HG03060 (cell line): ENCODE measurements around the gene GABRR1.
"Not testable (repeated sequence)": the region's sequence is repeated elsewhere in the genome, so short reads cannot be mapped to it uniquely, and the experiment has no call there.

Experiments
- ATAC-seq: cut with Tn5 transposase; IDR thresholded peaks from one replicate; pipeline ENCODE4 v1.9.1; 2021; ENCODE audit warnings: low read depth, moderate number of reproducible peaks; ENCODE audit not compliant: unreplicated experiment

The GABRR1 gene

DNA sequence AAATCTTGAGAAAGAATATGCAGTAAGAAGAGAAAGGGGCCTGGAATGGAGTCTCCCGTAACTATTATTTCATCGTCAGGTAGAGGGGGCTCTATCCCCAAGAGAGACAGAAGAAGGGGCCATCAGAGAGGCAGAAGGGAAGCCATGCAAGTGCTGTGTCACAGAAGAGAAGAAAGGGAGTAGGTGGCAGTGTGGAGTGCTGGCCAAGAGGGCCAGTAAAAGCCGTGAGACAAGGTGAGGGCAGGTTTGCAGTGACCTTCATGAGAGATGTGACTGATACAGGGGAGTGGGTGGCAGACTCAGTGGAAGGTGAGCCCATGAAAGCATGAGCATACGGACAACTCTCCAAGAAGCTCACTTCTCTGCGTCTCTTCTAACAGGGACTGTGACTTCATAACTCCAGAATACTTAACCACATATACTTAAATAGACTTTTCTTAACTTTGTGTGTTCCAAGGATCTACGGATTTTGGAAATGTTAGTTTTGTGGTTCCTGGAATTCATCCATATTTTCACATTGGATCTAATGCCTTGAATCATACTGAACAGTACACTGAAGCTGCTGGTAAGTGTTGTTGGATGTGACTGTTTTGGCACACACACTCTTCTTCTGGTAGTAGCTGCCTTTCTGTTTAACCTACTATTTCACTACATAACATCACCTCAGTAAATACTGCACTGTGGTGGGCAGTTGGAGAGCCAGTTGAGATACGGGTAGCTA, 55.7 kb downstream of the GABRR1 start:
- ATAC-seq = no peak

DNA sequence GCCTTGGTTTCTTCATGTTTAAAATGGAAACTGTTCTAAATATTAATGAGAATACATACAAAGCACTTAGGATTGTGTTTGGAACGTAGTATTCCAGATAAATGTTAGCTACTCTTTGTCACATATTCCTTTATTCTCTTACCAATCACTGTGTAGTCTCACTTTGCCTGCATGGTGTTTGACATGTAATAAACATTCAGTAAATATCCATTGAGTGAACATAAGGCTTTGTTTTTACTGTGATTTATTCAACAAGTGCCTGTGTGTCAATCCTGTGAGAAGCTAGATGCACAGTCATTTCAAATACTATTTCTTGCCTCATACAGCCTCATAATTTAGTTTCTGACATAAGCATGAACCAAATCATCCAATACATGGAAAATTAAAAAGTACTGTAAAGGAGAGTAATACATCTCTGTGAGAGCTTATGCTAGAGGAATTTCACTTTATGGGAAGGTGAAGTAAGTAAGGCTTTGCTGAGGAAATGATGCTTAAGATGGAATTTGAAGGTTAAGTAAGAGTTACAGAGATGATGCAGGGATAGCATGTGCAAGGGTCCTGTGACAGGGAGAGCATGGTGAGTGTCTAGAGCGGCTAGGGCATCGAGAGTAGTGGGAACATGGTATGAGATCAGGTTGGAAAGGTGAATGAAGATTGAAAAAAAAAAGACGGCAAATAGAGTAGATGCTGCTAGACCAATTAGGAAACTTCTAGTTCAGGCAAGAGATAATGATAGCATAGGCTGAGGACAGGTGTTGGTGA, 56.6 kb downstream of the GABRR1 start:
- no peak for ATAC-seq

DNA sequence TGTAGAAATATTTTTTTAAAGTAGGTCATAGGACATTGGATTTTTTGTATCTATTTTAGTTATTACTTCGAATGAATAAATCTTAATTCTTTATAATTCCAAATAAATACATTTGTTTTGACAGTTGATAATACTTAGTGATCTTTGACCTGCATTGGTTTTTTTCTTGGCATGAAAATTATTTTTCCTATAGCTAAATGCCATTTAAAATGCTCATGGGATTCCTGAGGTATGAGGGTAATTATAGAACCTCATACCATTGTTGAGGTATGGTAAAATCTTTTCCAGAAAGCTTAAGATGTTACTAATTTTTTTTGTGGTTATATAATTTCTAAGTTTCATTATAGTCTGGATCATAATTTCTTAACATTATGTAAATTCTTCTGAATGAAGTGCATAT, 63.0 kb downstream of the GABRR1 start:
- ATAC-seq = no peak

DNA sequence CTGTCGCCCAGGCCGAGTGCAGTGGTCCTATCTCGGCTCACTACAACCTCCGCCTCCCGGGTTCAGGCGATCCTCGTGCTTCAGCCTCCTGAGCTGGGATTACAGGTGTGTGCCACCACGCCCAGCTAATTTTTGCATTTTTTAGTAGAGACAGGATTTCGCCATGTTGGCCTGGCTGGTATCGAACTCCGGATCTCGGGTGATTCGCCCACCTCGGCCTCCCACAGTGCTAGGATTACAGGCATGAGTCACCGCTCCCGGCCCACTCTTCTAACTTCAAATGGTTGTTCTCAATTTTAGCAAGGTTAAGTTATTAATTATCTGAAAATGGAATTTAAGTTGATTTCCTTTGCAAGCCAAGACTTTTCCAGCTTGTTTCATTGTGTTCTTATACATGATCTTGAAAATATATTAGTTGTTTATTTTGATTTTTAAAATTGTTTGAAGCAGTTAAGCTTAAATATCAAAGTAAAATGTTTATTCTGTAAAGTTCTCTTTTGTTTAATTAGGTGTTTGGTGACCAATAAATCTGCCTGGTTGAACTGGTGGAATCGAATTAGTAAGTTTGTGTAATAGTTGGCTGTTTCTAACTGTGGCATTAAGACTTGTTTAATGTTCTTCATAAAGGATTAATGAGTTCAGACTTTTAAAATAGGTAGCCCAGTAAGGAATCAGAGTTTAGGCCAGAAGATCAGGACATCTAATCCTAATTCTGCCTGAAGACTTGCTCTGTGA, 69.0 kb downstream of the GABRR1 start:
- ATAC-seq = no peak

DNA sequence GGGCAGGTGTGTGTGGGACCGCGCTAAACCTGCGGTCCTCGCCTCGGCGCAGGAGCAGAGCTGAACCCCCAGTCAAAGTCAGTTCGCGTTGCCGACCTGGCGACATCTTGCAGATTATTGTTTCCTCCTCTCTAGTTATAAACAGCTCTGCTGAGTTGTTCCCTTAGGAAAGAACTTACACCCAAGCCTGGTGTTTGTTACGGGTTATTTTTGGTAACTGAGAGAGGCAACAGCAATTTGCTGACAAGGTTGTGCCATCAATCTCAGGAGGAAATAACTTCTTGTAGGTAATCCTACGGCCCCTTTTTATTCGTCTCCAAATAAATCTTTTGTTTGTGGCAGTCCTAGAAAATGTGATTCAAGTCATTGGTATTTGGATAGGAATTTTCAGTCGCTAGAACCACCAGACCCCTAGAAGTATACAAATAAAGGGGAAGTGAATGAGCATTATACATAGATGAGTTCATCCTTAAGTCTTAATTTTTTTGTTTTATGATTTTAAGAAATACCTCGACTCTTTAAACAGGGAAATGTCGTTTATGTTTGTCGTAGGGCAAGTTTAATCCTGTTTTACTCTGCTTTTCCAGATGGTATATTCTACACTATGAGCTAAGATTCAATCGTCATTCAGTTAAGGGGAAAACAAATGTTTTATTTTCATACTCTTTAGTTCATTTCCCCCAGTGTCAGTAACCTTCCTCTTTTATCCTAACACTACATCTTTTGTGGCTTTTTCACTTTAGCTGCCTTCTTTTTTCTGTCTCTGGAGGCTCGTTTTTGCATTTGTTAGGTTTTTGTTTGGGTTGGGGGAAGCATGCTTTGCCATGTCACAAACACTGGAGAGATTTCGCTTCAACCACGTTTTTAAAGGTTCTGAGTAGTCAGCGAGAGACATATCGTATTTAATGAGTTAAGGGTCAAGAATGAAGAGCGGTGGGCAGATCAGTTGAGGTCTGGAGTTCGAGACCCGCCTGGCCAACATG, 70.1 kb downstream of the GABRR1 start:
- no peak for ATAC-seq

DNA sequence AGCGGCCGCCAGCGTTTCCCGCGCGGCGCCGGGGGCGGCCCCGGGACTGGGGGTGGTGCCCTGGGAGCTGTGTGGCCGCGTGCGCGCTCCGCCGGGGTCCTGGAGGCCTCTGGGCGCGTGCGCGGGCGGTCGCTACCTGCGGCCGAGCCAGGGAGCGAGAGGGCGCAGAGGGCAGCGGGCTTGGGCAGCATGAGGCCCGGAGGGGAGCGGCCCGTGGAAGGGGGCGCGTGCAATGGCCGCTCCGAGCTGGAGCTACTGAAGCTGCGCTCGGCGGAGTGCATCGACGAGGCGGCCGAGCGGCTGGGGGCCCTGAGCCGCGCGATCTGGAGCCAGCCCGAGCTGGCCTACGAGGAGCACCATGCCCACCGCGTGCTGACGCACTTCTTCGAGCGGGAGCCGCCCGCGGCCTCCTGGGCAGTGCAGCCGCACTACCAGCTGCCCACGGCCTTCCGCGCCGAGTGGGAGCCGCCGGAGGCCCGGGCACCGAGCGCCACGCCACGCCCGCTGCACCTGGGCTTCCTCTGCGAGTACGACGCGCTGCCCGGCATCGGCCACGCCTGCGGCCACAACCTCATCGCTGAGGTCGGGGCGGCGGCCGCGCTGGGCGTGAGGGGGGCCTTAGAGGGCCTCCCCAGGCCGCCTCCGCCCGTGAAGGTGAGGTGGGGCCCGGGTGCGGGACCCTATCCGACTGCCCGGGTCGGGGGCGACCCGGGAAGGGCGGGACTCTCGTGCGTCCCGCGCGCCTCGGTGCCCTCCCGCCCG, 71.0 kb downstream of the GABRR1 start, which contains the start of gene PM20D2:
Gene PM20D2 (plus strand): TSS at position 100 of the 762 bp plus-strand sequence. CDS start 90 bp downstream, at position 190.
- ATAC-seq = no peak

DNA sequence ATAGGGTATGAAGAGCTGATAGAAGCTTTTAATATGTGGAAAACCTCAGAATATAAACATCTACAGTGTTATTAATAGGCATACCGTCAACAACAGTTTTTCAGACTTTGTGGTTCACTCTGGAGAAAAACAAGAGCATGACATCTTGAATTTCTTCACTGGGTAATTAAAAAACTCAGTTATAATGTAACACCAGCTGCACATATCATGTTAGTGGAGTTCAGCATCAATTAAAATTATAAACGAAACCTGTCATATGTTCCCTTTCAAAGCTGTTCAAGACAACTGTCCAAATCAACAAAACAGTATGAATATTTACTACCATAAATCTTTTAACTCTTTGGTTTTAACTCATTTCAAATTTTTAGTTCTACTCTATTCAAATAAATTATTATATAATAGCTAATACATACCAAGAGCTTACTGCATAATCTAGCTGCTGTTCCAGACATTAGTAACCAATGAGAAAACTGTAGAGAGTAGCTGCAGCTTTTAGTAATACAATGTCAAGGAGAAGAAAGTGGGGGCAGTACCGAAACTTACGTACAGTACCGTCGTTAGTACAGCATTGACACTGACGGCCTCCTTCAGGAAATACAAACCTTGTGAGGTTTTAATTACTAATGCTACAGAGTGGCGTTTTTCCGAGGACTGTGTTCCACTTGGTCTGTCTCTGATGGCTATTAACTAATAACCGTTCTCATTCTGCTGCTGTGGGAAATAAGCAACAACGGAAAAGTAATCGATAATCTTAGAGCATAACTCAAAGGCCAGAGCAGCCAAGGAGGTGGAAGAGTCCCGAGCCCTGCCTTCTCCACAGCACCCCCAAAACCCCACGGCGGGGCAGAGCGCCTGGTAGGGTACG, 71.8 kb downstream of the GABRR1 start:
- no peak for ATAC-seq

DNA sequence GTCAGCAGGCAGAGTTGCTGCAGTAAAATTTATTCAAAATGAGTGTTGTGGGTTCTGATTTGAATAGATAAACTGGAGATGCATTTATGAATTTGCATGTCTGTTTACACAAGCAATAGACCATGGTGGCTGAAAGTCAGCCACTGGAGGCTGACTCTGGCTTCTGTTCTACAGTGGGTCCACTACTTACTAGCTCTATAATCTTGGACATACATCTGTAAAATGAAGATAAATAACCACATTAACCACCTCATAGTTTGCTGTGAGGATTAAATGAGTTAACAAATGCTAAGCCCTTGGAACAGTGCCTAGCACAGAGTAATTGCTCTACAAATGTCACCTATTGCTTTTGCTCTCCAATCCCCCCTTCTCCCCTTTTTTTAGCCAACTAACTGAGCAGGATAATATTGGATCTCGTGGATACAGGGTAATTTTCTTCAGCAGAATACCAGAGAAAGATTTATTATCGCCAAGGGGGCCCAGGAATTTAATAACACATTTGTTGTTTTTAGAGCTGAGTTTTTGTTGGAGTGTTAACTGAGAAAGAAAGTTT, 72.7 kb downstream of the GABRR1 start:
- peak; percentile 64 for ATAC-seq

DNA sequence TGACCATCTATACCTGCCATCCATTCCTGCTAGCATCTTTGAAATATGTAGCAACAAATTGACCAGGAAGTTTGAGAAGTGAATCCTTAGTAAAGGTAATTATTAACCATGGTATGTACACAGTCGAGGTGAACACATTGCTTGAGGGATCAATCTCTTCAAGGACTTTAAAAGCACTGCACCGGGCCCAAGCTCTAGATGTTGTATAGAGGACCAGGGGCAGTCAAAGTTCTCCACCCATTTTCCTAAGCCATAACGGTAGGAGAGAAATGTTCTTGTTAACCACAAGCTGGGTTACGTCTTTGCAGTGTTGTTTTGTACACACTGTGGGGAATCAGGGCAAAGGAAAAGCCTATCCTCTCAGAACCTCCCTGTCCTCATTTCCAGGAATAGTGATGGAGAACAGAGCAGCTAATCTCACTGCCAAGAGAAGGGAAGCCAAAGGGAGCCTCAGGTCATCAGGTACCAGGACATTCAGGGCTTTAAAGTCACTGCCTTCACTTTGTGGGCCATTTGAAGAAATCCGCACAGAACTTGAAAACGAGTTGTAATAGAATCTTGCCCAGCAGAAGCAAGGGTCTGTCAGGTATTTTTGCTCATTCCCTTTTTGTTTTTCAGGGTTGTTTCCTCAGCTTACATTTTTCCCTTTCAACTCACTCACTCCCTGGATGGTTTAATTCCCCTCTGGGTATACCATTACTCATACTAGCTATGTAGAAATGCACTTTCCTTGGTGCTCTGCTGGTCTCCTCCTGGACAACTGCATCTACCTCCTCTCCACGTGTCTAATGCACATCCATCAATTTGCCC, 76.6 kb downstream of the GABRR1 start:
- no peak for ATAC-seq

DNA sequence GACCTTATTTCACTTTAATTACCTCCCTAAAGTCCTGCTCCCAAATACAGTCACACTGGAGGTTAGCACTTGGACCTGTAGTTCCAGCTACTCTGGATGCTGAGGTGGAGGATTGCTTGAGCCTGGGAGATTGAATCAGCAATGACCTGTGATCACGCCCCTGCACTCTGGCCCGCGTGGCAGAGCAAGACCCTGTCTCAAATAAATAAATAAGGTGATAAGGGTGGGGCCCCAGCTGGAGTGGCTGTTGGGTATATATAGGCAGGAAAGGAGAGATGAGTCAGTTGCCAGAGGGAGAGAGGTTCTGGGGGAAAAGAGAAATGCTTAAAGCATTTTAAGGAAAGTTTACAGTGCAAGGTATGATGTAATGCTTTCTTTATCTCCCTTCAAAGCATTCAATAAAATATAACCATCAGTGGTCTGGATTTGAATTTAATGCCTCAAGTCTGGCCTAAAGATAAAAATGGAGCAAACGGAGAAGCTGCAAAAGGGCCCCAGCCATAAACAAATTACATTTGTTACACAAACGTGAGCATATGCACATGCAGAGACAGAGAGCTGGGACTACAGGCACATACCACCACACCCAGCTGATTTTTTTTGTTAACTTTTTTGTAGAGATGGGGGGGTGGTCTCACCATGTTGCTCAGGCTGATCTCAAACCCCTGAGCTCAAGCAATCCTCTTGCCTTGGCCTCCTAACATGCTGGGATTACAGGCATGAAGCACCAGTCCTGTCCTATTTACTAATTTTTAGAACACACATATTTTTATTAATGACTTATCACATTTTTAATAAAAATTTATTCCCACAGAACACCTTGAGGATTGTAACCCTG, 77.4 kb downstream of the GABRR1 start:
- ATAC-seq = no peak

DNA sequence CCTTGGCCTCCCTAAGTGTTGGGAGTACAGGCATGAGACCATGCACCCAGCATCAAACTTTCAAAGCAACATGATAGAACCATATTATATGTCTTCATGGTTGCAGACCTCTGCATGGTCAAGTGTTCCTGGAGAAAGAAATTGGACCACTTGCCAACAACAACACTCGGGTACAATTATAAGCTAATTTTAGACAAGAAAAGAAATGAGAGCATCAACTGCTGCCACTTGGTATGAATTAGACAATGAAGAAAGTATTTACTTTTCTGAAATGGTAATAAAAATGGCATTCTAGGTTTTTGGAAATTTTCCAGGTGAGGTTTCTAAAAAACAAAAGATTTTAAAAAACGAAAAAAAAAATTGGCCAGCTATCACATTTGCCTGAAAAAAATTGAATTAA, 79.0 kb downstream of the GABRR1 start:
- ATAC-seq = no peak

DNA sequence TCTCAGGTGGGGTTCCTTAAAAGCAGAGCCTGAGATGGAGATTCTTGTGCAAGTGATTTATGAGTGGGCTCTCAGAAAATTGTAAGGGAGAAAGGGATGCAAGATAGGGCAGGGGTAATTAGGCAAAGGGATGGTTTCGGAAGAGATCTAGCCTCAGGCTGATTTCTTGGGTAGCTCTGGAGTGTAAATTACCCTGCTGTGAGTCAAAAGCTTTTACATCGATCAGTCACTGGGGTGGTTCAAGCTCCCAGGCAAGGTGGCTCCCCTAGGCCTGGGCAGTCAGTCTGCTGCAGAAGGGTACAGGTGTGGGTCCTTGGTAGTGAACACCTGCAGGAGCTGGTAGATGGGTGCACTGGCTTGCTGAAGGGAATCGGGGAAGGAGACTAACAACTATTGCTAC, 82.4 kb downstream of the GABRR1 start:
- ATAC-seq = no peak

DNA sequence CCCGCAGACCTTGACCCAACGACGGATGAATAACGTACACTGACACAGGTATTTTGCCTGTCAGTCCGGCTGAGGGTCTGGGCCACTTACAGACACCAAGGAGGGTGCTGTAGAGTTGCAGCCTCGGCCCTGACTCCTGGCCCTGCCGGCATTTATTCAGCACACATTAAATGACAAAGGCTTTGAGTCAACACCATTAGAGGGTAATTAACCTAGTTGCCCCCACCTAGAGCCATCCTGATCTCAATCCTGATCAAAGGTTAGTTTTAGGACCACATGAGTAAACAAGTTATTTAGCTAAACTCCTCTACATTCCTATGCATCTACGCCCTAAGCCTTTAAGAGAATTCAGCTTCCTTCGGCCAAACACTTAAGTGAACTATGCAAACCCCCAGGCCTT, 83.2 kb downstream of the GABRR1 start:
- no peak for ATAC-seq

DNA sequence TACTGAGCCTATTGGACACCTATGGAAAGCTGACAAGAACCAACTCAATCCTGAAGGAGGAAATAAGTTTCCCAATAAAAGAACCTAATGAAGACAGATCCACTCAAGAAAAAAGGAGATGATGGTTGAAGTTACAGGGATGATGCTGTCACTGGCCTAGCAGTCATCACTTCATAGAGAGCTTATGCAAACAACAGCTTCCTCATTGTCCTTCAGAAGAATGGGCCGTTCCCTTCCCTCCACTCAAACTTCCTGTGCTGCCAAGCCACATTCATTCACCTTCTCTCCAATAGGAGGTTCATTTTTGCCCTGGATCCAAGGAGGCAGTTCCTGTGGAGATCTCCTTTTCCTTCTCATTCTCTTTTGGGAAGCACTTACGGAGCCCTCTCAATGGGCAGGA, 85.1 kb downstream of the GABRR1 start:
- ATAC-seq = no peak

DNA sequence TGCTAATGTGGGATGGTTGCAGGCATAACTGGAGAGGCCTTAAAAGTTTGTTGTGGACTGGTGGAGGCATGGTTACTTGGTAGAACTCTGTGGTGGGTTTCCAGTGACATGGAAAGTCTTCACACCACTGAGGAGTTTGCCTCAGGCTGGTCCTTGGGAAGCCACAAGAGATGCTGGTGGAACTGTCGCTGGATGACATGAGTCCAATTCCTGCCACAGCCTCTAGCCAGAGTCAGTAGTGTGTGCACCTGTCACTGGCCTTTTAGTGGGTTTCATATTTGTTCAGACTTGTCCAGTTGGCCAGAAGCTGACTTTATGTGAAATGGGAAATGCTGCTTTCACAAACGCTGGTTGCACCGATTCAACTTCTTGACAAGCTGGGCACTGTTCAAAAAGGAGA, 85.6 kb downstream of the GABRR1 start:
- ATAC-seq = no peak

DNA sequence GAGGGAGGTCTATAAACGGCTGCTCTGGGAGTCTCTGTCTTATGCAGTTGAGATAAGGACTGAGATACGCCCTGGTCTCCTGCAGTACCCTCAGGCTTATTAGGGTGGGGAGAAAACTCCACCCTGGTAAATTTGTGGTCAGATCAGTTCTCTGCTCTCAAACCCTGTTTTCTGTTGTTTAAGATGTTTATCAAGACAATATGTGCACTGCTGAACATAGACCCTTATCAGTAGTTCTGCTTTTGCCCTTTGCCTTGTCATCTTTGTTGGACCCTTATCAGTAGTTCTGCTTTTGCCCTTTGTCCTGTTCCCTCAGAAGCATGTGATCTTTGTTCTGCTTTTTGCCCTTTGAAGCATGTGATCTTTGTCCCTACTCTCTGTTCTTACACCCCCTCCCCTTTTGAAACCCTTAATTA, 88.9 kb downstream of the GABRR1 start:
- not testable (repeated sequence) for ATAC-seq
